GM21367 (cell line): Measurements from ENCODE around the gene MAST1.
A peak's percentile ranks its signal among the peaks of the same experiment; 100 is the strongest.

ENCODE experiments used
- ATAC-seq: cut with Tn5 transposase; IDR thresholded peaks from one replicate; pipeline ENCODE4 v1.9.1; 2021; ENCODE audit not compliant: unreplicated experiment

MAST1 gene

DNA sequence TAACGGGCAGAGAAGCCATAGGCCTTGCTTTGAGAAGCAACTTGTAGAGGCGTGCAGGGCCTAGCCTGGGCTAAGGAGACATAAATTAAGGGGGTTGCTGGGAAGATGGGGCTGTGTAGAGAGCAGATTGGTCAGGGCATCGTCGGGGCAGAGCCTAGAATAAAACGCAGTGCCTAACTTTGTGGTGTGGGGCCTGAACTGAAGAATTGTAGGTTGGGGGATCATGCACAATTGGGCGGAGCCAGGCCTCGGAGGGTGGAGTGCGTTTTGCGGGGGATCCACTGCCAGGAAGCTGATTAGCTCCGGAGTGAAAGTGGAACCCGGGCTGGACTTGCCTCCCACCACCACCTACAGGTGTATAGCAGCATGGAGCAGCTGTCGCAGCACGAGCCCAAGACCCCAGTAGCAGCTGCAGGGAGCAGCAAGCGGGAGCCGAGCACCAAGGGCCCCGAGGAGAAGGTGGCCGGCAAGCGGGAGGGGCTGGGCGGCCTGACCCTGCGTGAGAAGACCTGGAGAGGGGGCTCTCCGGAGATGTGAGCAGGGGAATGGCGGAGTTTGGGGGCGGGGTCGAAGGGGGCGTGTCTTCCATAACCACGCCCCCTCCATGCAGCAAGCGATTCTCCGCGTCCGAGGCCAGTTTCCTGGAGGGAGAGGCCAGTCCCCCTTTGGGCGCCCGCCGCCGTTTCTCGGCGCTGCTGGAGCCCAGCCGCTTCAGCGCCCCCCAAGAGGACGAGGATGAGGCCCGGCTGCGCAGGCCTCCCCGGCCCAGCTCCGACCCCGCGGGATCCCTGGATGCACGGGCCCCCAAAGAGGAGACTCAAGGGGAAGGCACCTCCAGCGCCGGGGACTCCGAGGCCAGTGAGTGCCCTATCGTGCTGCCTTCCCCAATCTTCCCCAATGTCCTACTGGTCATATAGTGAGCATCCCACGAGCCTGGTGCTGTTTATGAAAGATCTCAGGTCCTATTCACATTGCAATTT, 29.1 kb downstream of the MAST1 start:
- ATAC-seq = no peak

GRCh38 chr19:12868540-12869112, 30.3 kb downstream of the MAST1 start:
- ATAC-seq = no peak

- ATAC-seq = no peak
These were observed 33.4 kb downstream of the MAST1 start for GRCh38 chr19:12871681-12872080.

DNA sequence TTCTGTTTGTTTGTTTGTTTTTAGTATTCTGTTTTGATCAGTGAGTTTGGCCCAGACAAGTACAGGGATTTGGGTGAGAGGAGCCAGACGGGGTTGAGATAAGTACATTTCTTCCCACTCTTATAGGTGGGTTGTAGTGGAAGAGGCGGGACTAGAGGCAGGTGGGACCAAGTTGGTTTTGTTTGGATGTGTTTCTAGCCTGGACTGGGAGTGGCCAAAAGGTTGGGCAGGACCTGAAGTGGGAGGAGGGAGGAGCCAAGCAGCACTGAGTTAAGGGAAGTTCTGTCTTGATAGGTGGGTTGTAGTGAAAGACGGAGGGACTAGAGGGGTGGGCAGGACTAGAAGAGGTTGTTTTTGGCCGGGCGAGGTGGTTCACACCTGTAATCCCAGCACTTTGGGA, 33.9 kb downstream of the MAST1 start:
- no peak for ATAC-seq

- ATAC-seq = no peak
These were observed 34.9 kb downstream of the MAST1 start for GRCh38 chr19:12872941-12873890.

DNA sequence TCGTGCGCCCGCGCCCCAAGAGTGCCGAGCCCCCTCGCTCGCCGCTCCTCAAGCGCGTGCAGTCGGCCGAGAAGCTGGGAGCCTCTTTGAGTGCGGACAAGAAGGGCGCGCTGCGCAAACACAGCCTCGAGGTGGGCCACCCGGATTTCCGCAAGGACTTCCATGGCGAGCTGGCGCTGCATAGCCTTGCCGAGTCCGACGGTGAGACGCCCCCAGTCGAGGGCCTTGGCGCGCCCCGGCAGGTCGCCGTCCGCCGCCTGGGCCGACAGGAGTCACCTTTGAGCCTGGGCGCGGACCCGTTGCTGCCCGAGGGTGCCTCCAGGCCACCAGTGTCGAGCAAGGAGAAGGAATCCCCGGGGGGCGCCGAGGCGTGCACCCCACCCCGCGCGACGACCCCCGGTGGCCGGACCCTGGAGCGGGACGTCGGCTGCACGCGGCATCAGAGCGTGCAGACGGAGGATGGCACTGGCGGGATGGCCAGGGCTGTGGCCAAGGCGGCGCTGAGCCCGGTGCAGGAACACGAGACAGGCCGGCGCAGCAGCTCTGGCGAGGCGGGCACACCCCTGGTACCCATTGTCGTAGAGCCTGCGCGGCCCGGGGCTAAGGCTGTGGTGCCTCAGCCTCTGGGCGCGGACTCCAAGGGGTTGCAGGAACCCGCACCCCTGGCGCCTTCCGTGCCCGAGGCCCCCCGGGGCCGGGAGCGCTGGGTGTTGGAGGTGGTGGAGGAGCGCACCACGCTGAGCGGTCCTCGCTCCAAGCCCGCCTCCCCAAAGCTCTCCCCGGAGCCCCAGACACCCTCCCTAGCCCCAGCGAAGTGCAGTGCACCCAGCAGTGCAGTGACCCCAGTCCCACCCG, 35.8 kb downstream of the MAST1 start:
- no peak for ATAC-seq

DNA sequence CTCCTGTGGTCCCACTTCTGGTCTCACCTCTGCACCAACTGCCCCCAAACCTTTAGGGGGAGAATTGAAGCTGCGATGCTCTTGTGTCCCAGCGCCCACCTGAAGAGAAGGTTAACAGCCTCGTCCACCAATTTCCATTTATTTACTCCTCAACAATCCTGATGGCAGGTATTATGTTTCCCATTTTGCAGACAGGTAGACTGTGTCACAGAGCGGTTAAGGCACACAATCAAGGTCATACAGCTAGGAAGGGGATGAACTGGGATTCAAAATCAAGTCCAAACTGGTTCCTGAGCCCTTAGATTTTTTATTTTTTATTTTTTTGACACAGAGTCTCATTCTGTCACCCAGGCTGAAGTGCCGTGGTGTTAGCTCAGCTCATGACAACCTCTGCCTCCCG, 36.8 kb downstream of the MAST1 start:
- ATAC-seq = no peak

DNA sequence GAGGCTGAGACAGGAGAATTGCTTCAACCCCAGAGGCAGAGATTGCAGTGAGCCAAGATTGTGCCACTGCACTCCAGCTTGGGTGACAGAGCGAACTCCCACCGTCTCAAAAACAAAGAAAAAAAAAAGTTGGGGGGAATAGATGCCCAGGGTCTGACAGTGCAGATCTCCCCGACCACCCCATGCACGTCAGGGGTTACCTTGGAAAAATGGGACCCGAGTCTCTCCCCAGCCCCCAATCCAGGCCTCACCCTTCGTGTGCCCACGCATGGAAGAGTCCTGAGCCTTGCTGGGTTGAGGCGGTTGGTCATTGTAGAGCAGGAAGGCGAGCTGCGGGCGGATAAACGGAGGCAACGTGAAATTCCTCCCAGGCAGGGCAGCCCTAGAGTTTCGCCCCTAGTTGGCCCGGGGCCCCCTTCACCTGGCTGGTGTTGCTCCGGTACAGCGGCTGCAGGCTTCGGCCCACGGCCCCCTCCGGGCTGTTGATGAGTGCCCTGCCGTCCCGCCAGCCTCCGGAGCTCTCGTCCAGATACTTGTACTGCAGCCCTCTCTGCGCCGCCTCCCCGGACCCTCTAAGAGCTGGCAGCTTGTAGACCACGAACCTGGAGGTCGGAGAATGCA, 42.3 kb downstream of the MAST1 start:
- peak; percentile 15 for ATAC-seq

DNA sequence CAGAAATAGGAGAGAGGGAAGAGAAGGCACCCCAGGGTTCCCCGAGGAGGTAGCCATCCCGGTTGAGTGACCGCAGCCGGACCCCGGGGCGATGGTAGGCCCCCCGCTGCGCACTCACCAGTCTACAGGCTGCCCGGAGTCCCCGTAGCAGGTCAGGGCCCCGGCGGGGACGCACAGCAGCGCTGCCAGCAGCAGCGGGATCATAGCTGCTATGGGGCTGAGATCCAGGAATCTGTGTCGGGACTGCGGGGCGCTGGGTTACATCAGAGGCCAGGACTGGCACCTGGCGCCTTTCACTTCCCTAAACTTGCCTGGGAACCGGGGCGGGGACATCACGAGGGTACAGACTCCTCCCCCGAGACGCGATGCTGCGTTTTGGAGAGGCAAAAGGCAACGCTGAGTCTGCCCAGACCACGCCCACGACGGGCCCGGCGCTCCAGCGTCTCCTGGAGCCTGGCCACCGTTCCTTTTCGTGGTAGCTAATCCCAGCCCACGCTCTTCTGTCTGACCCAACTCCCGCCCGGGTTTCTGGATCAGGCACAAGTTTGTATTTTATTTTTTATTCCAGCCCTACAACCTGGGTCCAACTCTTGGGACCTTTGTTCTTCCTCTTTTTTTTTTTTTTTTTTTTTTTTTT, 43.0 kb downstream of the MAST1 start, which contains the start of gene DNASE2:
Gene DNASE2 (minus strand): TSS at position 278 of the 637 bp plus-strand sequence. CDS start 74 bp downstream, at position 204.
- peak; percentile 74 for ATAC-seq

DNA sequence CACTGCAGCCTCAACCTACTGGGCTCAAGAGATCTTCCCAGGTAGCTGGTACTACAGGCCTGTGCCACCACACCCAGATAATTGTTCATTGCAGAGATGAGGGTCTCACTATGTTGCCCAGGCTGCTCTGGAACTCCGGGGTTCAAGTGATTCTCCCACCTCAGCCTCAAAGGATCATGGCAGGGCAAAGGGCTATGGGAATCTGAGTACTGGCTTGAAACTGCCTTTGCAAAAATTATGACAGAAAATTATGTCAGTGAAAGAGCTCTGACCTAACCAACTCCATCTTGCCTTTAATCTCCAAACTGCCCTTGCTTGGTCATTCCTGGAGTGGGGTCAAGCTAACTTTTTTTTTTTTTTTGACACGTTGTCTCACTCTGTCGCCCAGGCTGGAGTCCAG, 44.3 kb downstream of the MAST1 start:
- ATAC-seq = no peak

GRCh38 chr19:12884202-12884601, 45.9 kb downstream of the MAST1 start:
- ATAC-seq = no peak

DNA sequence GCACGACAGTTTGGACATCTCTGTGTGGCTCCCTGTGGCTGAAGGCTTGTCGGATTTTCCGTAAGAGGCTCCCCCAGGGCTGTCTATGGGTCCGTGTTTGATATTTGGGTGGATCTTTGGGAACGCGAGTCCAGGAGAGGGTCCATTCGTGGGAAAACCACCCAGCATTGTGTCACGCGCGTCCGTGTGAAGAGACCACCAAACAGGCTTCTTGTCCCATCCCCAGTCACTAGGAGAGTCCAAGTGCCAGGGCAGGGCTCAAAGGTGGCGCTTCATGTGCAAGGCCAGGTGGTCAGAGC, 46.3 kb downstream of the MAST1 start:
- ATAC-seq = no peak

DNA sequence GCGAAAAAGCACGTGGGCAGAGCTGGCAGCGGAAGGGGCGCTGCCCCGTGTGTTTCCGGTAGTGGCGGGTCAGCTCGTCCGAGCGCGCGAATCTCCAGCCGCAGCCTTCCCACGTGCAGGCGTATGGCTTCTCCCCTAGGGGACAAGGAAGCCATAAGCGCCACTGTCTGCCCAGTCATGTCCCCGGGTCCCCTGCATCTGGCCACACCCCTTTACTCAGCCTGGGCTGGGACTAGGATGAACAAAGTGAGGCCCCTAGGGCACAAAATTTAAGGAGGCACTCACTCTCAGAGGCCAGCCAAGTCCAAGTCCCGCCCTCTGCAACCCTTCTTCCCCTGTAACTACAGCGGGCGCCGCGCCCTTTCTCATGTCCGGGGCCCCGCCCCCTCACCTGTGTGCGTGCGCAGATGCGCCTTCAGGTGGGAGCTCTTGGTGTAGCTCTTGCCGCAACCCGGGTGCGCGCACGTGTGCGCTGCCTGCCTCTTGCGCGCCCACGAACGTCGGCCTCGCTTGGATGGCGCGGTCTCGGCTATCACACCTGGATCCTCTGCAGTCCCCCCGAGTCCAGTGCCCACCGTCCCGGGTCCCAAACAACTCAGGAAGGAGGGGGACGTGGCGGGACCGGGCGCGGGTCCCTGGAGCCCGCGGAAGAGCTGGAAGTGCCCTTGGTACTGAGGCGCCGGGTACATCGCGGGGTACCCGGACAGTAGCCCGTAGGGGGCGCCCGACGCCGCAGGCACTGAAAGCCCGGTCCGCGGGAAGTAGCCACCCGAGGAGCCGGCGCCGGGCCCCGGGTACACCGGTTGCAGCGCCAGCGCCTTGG, 46.8 kb downstream of the MAST1 start:
- no peak for ATAC-seq

GRCh38 chr19:12885749-12886650, 47.7 kb downstream of the MAST1 start:
- no peak for ATAC-seq

GRCh38 chr19:12886651-12886968, 48.3 kb downstream of the MAST1 start:
- no peak for ATAC-seq

DNA sequence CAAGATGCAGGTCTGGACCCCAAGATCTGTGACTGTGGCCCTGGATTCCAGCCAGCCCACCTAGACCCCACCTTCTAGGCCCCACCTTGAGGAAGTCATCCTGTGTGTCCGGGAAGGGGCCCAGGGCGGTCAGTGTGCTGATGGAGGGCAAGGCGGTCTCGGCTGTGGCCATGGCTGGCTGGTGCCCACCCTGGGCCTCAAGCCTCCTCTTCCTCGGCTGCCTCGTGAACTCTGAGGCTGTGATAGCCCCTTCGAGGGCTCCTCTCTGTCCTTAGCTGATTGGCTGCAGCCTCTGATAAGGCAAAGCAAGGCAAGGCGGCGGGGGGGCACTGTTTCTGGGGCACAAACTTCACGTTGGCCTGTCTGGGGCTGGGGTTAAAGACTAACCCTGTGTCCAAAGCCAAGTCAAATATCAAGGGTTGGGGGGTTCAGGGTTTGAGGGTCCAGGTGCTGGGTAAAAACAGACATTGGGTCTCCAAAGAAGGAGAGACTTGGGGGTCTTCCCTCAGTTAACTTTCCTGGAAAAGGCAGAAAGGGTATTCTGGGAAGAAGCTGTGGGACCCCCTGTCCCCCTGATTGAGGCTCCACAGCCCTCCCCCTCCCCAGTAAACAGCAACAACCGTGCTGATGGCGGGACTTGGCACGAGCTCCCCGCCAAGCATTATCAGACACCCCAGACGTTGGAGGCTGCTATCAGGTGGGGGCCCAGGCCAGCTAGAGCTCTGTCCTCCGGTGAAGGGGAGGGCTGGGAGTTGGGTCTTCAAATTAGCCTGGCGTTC, 48.8 kb downstream of the MAST1 start, which contains the start of gene KLF1:
Gene KLF1 (minus strand): TSS at position 233 of the 779 bp plus-strand sequence. CDS start 61 bp downstream, at position 172.
- no peak for ATAC-seq
